OCI-LY1 (cell line): ENCODE data around the gene CFAP53.

Experiments
- H2AFZ ChIP-seq: fragments of 200-600 bp; sonication (generic), shearing (Covaris generic); 2 replicates; pipeline ENCODE4 v1.6.0; 2014; ENCODE audit warnings: antibody characterized with exemption, mild to moderate bottlenecking, low read length
- H3F3A ChIP-seq: fragments of 200-600 bp; sonication (generic), shearing (Covaris generic); 2 replicates; pipeline ENCODE4 v1.6.0; 2014; ENCODE audit warnings: mild to moderate bottlenecking, antibody characterized with exemption, low read length, moderate library complexity; ENCODE audit not compliant: insufficient read depth
- H3K27ac ChIP-seq: fragments of 200-600 bp; sonication (generic); 2 replicates; pipeline ENCODE4 v1.5.1; 2014; ENCODE audit warnings: low read length, mixed run types, mild to moderate bottlenecking, low read depth; ENCODE audit not compliant: poor library complexity, severe bottlenecking
- H3K27me3 ChIP-seq: fragments of 200-600 bp; sonication (generic); 2 replicates; pipeline ENCODE4 v1.6.0; 2014; ENCODE audit warnings: antibody characterized with exemption, mild to moderate bottlenecking, low read length, moderate library complexity; ENCODE audit not compliant: insufficient read depth
- H3K36me3 ChIP-seq: fragments of 200-600 bp; sonication (generic); 2 replicates; pipeline ENCODE4 v1.6.1; 2014; ENCODE audit warnings: mild to moderate bottlenecking, antibody characterized with exemption, low read length, moderate library complexity, mixed read lengths; ENCODE audit not compliant: insufficient read depth
- H3K4me1 ChIP-seq: fragments of 200-600 bp; sonication (generic); 2 replicates; pipeline ENCODE4 v1.5.1; 2014; ENCODE audit warnings: mild to moderate bottlenecking, low read length, moderate library complexity; ENCODE audit not compliant: insufficient read depth, severe bottlenecking
- H3K4me2 ChIP-seq: fragments of 200-600 bp; sonication (generic), shearing (Covaris generic); 2 replicates; pipeline ENCODE4 v1.6.1; 2014; ENCODE audit warnings: low read length
- H3K4me3 ChIP-seq: fragments of 200-600 bp; sonication (generic); 2 replicates; pipeline ENCODE4 v1.5.1; 2014; ENCODE audit warnings: low read length, low read depth, mild to moderate bottlenecking, mixed read lengths; ENCODE audit not compliant: poor library complexity, severe bottlenecking
- H3K79me2 ChIP-seq: fragments of 200-600 bp; shearing (Covaris generic); 2 replicates; pipeline ENCODE4 v1.6.1; 2016; ENCODE audit warnings: mixed run types, low read length, mixed read lengths; ENCODE audit not compliant: insufficient read depth
- H3K9ac ChIP-seq: fragments of 200-600 bp; sonication (generic), shearing (Covaris generic); 2 replicates; pipeline ENCODE4 v1.6.1; 2014; ENCODE audit warnings: mild to moderate bottlenecking, low read length, mixed read lengths
- H3K9me2 ChIP-seq: fragments of 200-600 bp; sonication (generic), shearing (Covaris generic); 2 replicates; pipeline ENCODE4 v1.6.1; 2014; ENCODE audit warnings: low read depth, mild to moderate bottlenecking, low read length, mixed read lengths
- H3K9me3 ChIP-seq: fragments of 200-600 bp; shearing (Covaris generic); 2 replicates; pipeline ENCODE4 v1.6.1; 2014; ENCODE audit warnings: low read length, mixed read lengths
- H4K20me1 ChIP-seq: fragments of 200-600 bp; sonication (generic), shearing (Covaris generic); 2 replicates; pipeline ENCODE4 v1.6.0; 2016; ENCODE audit warnings: mild to moderate bottlenecking, low read length; ENCODE audit not compliant: insufficient read depth
- EZH2 ChIP-seq: fragments of 200-600 bp; sonication (generic), shearing (Covaris generic); IDR thresholded peaks from 2 replicates; pipeline ENCODE4 v1.8.0; 2017; ENCODE audit warnings: borderline replicate concordance, mixed run types, mild to moderate bottlenecking, antibody characterized with exemption, low read length, moderate library complexity, mixed read lengths
- TF ChIP-seq, protein P1 (sequence below): fragments of 200-600 bp; sonication (generic), shearing (Covaris generic); IDR thresholded peaks from 2 replicates; pipeline ENCODE4 v1.5.1; 2017; ENCODE audit warnings: mild to moderate bottlenecking, antibody characterized with exemption, low read length, moderate library complexity, mixed read lengths

CFAP53 gene

DNA sequence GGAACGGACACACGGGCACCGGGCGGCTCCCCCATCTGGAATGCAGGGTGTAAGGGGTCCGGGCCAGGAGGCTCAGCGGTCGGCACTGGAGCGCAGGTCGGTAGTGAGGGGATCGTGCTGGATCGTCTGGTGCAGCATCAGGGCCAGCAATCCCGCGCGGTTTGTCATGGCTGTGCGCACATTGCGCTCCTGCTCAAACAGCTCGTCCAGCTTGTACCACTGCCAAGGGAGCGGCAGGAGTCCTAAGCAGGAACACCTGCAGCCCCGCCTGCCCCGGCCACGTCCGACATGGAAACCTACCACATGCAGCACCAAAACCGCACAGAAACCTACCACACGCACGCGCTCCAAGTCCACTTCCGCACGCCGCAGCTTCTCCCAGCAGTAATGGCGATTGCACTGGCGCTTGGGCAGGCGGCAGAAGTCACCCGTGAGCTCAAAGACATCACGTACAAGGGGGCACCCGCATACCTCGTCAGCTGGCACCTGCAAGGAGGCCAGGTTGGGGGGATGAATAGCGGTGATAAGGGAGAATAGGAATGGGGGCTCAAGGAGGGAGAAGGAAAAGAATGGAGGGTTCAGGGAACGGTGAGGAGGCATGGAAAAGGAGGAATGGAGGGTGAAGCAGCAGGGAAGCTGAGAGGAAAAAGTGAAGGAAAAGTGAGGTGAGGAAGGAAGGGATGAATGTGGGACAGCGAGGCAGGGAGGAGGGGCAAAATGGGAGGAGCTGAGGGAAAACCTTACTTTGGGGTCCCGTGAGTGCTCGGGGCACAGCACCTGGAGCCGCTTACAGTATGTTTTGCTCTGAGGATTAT lies 16.4 kb upstream of the CFAP53 start:
- TF ChIP-seq EZH2 = no peak
- TF ChIP-seq, protein P1, sequence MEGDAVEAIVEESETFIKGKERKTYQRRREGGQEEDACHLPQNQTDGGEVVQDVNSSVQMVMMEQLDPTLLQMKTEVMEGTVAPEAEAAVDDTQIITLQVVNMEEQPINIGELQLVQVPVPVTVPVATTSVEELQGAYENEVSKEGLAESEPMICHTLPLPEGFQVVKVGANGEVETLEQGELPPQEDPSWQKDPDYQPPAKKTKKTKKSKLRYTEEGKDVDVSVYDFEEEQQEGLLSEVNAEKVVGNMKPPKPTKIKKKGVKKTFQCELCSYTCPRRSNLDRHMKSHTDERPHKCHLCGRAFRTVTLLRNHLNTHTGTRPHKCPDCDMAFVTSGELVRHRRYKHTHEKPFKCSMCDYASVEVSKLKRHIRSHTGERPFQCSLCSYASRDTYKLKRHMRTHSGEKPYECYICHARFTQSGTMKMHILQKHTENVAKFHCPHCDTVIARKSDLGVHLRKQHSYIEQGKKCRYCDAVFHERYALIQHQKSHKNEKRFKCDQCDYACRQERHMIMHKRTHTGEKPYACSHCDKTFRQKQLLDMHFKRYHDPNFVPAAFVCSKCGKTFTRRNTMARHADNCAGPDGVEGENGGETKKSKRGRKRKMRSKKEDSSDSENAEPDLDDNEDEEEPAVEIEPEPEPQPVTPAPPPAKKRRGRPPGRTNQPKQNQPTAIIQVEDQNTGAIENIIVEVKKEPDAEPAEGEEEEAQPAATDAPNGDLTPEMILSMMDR = no peak
- no peaks in the 10 kb centered on the region for H4K20me1 ChIP-seq
- no peaks in the 10 kb centered on the region for H3F3A ChIP-seq
- no peak overlapping the region for H3K27ac ChIP-seq
- H3K9me3 ChIP-seq = no peaks in the 10 kb centered on the region
- H3K9ac ChIP-seq = no peak overlapping the region
- peak overlapping the region; percentile 97; the same call in 1 of the 2 replicates for H3K4me2 ChIP-seq
- peaks cover 33% of the 10 kb centered on the region for H3K4me1 ChIP-seq
- no peak overlapping the region for H2AFZ ChIP-seq
- H3K9me2 ChIP-seq = no peaks in the 10 kb centered on the region
- no peak overlapping the region for H3K4me3 ChIP-seq
- H3K79me2 ChIP-seq = peaks cover 33% of the 10 kb centered on the region
- peaks cover 63% of the 10 kb centered on the region for H3K36me3 ChIP-seq
- H3K27me3 ChIP-seq = no peaks in the 10 kb centered on the region

DNA sequence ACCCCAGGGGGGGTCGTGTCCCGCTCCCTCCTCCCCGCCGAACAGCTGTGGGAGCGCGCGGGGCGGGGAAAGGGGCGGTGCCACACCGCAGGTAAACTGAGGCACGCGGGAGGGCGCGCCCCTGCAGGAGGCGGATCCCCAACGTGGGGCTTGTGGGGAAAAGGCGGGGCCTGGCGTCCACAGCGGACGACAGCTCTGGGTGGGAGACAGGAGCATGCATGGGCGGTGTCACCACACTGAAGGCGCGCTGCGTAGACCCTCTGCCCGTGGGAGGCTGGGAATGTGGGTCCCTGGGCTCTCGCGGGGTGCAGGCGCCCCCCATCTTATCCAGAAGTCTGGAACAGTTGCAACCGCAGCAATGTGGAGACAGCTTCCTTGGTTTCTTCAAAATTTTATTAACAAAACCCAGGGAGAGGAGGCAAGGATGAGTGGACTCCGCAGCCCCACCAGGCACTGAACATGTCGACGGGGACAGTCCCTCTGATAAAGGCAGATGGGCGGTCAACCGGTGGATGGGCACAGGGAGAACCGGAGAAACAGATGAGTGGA lies 15.8 kb upstream of the CFAP53 start:
- H3K27ac ChIP-seq = peak overlapping the region; percentile 74
- peak overlapping the region; percentile 99 for H3K9ac ChIP-seq
- no peaks in the 10 kb centered on the region for H3K9me3 ChIP-seq
- H3K9me2 ChIP-seq = no peaks in the 10 kb centered on the region
- H3K4me1 ChIP-seq = peaks cover 33% of the 10 kb centered on the region
- no peak for TF ChIP-seq EZH2
- TF ChIP-seq, protein P1 = no peak
- peaks cover 30% of the 10 kb centered on the region for H3K79me2 ChIP-seq
- peak overlapping the region; percentile 97 for H3K4me2 ChIP-seq
- H3K36me3 ChIP-seq = peaks cover 67% of the 10 kb centered on the region
- H3F3A ChIP-seq = no peaks in the 10 kb centered on the region
- H2AFZ ChIP-seq = no peak overlapping the region
- H3K4me3 ChIP-seq = peak overlapping the region; percentile 98
- H3K27me3 ChIP-seq = no peaks in the 10 kb centered on the region
- H4K20me1 ChIP-seq = no peaks in the 10 kb centered on the region

DNA sequence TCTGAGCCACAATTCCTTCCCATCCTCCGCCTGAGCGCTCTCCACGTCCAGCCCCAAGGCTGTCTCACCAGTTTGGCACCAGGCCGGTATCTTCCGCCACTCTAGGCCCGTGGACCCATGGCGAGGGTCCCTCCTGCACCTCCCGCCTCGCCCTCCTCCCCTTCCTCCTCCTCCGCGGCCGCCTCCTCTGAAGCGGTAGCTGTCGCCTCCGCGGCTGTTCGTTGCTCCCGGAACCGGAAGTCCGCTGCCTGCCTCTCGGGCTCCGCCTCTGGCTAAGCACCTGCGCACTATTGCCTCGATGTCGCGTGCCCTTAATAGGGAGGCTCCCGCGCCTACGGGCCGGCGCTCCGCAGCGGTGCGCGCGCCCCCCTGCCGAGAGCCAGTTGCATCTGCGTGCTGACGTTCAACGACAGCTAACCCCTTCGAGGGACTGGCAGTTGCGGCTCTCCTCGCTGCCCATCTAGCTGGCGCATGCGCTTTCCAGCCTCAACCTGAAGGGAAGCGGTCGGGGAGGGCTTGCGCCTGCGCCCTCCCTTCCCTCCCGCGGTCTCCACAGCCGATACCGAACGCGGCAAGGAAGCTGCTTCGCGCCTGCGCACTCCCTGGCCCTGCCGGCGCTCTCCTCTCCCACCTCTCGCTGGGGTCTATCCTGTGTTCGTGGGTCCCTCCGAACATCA lies 15.1 kb upstream of the CFAP53 start, which contains the start of gene MBD1:
MBD1 (minus strand) TSS at position 229 of the 677 bp plus-strand sequence. CDS start 1,531 bp downstream, outside the sequence.
- TF ChIP-seq, protein P1 = no peak; the same call in 1 of the 2 replicates
- TF ChIP-seq EZH2 = no peak
- H3K9me3 ChIP-seq = no peaks in the 10 kb centered on the region
- peaks cover 26% of the 10 kb centered on the region for H3K79me2 ChIP-seq

More for the DNA sequence above, 15.1 kb upstream of the CFAP53 start, which contains the start of gene MBD1:
- Histone ChIP-seq H3K9me2 (no peaks in the 10 kb centered on the region), H3K36me3 (peaks cover 73% of the 10 kb centered on the region), H4K20me1 (no peaks in the 10 kb centered on the region), H3K4me2 (peak within 1 kb of the TSS; percentile 97), H3K9ac (peak within 1 kb of the TSS; percentile 99), H3K27me3 (no peaks in the 10 kb centered on the region), H3K27ac (peak within 1 kb of the TSS; percentile 74), H3F3A (no peaks in the 10 kb centered on the region), H3K4me1 (peaks cover 32% of the 10 kb centered on the region), H2AFZ (no peak within 1 kb of the TSS), H3K4me3 (peak within 1 kb of the TSS; percentile 98)
